Endothelial cell (in vitro differentiated cells): Measurements from ENCODE around the gene ERMN. TPM values are rescaled to one million over a fixed set of nuclear protein-coding genes. Genes with fewer than 3 reads are reported as not detected.

Experiments used
- DNase-seq: peaks from one replicate; pipeline ENCODE4 v3.0.0; 2021; ENCODE audit warnings: low spot score
- H3K27ac Mint-ChIP-seq: one replicate; pipeline ENCODE4 v1.8.0; 2021; ENCODE audit warnings: mixed read lengths, inconsistent platforms; ENCODE audit not compliant: unreplicated experiment
- H3K27me3 Mint-ChIP-seq: one replicate; pipeline ENCODE4 v1.8.0; 2021; ENCODE audit warnings: mild to moderate bottlenecking, moderate library complexity, mixed read lengths, inconsistent platforms; ENCODE audit not compliant: unreplicated experiment
- H3K36me3 Mint-ChIP-seq: one replicate; pipeline ENCODE4 v1.8.0; 2021; ENCODE audit warnings: mild to moderate bottlenecking, low read depth, mixed read lengths, inconsistent platforms; ENCODE audit not compliant: unreplicated experiment
- H3K4me1 Mint-ChIP-seq: one replicate; pipeline ENCODE4 v1.8.0; 2021; ENCODE audit warnings: mild to moderate bottlenecking, mixed read lengths, inconsistent platforms; ENCODE audit not compliant: unreplicated experiment
- H3K4me3 Mint-ChIP-seq: one replicate; pipeline ENCODE4 v1.8.0; 2021; ENCODE audit warnings: mild to moderate bottlenecking, mixed read lengths, inconsistent platforms; ENCODE audit not compliant: unreplicated experiment
- H3K9me3 Mint-ChIP-seq: one replicate; pipeline ENCODE4 v1.8.0; 2021; ENCODE audit warnings: mixed read lengths, inconsistent platforms; ENCODE audit not compliant: unreplicated experiment
- total RNA-seq: library from RNA; stranded (reverse); fragmentation: NEBNext Ultra II Directional; extraction: Animal tissue kit (Norgen Biotek cat#: 25700); gene quantifications from one replicate; pipeline ENCODE4 v1.2.1, GENCODE V29; 2021; ENCODE audit not compliant: unreplicated experiment
- TF ChIP-seq, protein P1 (sequence below): fragments of 200-600 bp; sonication (generic); IDR thresholded peaks from one replicate; pipeline ENCODE4 v1.5.0; 2021; ENCODE audit warnings: antibody characterized with exemption; ENCODE audit not compliant: unreplicated experiment

Gene ERMN
- total RNA-seq, 1 donor from 2014 or later = 0.36 TPM

DNA sequence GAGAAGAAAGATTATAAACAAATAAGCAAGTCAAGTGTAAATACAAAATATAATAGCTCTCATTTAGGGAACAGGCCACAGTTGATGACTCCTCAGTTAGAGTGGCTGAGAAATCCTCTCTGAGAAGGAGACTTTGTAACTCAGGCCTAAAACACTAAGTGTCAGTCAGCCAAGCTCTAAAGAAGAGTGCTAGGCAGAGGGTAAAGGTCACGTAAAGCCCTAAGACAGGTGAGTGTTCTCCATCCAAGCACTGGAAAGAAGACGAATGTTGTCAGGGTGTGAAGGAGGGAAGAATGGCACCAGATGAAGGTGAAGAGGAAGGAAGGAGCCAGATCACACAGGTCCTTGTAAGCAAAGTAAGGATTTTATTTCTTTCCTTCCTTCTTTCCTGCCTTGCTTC is 24.3 kb downstream of the ERMN start:
- no peak for DNase-seq
- H3K27me3 Mint-ChIP-seq = no peaks in the 10 kb centered on the region
- H3K9me3 Mint-ChIP-seq = no peaks in the 10 kb centered on the region
- H3K4me1 Mint-ChIP-seq = peaks cover 11% of the 10 kb centered on the region
- no peak overlapping the region for H3K4me3 Mint-ChIP-seq
- TF ChIP-seq, protein P1, sequence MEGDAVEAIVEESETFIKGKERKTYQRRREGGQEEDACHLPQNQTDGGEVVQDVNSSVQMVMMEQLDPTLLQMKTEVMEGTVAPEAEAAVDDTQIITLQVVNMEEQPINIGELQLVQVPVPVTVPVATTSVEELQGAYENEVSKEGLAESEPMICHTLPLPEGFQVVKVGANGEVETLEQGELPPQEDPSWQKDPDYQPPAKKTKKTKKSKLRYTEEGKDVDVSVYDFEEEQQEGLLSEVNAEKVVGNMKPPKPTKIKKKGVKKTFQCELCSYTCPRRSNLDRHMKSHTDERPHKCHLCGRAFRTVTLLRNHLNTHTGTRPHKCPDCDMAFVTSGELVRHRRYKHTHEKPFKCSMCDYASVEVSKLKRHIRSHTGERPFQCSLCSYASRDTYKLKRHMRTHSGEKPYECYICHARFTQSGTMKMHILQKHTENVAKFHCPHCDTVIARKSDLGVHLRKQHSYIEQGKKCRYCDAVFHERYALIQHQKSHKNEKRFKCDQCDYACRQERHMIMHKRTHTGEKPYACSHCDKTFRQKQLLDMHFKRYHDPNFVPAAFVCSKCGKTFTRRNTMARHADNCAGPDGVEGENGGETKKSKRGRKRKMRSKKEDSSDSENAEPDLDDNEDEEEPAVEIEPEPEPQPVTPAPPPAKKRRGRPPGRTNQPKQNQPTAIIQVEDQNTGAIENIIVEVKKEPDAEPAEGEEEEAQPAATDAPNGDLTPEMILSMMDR = no peak
- H3K36me3 Mint-ChIP-seq = no peaks in the 10 kb centered on the region
- H3K27ac Mint-ChIP-seq = no peak overlapping the region

DNA sequence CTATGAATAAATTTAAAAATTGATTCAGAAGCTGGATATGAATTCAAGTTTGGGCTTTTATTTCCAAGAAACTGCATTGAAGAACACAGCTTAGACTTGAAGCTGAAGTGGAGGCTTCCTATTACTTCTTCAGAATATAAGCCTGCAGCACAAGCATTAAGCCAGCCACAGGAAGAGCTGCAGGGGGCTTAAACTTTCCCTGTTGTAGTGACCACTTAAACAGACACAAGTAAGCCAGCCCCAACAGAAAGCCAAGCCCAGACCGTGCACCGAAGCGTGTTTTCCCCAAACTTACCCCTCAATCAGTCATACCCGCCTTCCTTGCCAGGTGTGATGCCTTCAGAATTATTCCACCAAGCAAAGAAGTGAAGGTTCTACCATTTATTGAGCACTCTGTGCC is 28.7 kb downstream of the ERMN start:
- no peaks in the 10 kb centered on the region for H3K36me3 Mint-ChIP-seq
- TF ChIP-seq, protein P1 = no peak
- peaks cover 9% of the 10 kb centered on the region for H3K4me1 Mint-ChIP-seq
- no peak overlapping the region for H3K4me3 Mint-ChIP-seq
- no peak for DNase-seq
- no peaks in the 10 kb centered on the region for H3K27me3 Mint-ChIP-seq
- H3K27ac Mint-ChIP-seq = no peak overlapping the region
- no peaks in the 10 kb centered on the region for H3K9me3 Mint-ChIP-seq

DNA sequence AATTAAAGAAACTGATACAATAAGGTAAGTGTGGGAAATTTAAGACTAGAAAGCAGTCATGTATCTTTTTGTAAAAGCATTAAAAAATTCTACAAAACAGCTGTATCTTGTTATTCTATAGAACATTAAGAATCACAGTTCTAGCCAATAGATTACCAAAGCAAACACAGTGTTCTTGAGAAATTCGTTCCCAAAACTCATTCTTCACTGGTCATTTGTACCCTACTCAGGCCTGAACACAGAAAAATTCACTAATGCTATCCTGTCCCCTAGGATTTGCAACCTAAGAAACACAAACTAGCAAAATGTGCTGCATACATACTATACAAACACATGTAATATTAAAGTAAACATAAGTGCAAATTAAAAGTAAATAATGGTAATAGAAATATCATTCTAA is 29.1 kb downstream of the ERMN start:
- TF ChIP-seq, protein P1 = no peak
- no peak for DNase-seq
- no peaks in the 10 kb centered on the region for H3K36me3 Mint-ChIP-seq
- H3K4me3 Mint-ChIP-seq = no peak overlapping the region
- no peaks in the 10 kb centered on the region for H3K9me3 Mint-ChIP-seq
- no peak overlapping the region for H3K27ac Mint-ChIP-seq
- H3K4me1 Mint-ChIP-seq = peaks cover 6% of the 10 kb centered on the region
- no peaks in the 10 kb centered on the region for H3K27me3 Mint-ChIP-seq

DNA sequence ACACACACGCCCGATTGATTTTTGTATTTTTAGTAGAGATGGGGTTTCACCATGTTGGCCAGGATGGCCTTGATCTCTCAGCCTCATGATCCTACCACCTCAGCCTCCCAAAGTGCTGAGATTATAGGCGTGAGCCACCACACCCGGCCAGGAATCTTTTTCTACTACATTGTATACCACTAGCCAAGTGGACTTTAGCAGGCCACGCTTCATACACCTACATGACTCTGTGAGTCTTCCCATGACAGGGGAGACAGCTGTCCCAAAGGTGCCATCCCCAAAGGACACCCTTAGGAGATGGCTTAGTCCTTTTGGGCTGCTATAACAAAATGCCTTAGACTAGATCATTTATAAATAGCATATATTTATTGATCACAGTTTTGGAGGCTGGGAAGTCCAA is 32.8 kb downstream of the ERMN start:
- TF ChIP-seq, protein P1 = no peak
- Mint-ChIP-seq H3K27me3 (no peaks in the 10 kb centered on the region), H3K4me3 (no peak overlapping the region), H3K36me3 (no peaks in the 10 kb centered on the region), H3K4me1 (no peaks in the 10 kb centered on the region), H3K9me3 (no peaks in the 10 kb centered on the region), H3K27ac (no peak overlapping the region)
- no peak for DNase-seq

DNA sequence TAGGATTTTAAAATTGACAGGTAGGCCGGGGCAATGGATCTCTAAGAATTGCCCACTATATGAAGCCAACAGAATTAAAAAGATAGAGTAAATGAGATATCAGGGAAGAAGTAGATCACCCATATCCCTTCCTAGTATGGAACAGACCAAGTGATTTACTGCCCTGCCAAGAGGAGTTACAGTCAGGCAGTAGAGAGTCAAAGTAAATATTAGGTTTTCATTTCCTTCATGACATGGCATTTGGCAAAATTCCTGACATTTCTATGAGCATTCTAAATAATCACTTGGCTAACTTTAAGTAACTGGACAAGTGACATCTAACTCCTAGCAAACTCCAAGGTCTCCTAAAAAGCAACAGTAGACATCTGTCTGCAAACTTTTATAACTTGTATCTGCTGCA is 34.6 kb downstream of the ERMN start:
- no peaks in the 10 kb centered on the region for H3K4me1 Mint-ChIP-seq
- TF ChIP-seq, protein P1 = no peak
- H3K9me3 Mint-ChIP-seq = no peaks in the 10 kb centered on the region
- DNase-seq = no peak
- no peak overlapping the region for H3K27ac Mint-ChIP-seq
- no peak overlapping the region for H3K4me3 Mint-ChIP-seq
- no peaks in the 10 kb centered on the region for H3K36me3 Mint-ChIP-seq
- H3K27me3 Mint-ChIP-seq = no peaks in the 10 kb centered on the region
